ENCODE results near the gene RNF133. TPM values are rescaled to one million over a fixed set of nuclear protein-coding genes. Genes with fewer than 3 reads are reported as not detected.

RNF133 gene
- total RNA-seq, 1 experiment from 2014 or later, result 0.20 TPM

DNA sequence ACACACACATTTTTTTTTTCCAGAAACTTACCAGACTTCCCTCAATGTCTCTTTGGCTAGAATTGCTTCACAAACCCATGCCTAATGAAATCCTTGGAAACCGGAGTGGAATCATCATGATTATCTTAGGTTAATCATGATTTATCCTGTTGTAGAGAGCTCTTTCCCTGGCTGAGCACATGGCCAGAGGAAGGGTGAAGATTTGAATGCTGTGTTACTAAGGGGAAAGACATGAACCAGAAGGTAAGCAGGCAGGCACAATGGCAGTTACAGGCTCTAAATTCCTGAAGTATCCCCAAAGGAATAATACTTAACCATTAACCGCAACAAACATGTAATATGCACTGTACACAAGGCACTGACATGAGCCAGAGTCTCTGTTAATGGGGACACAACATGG lies 7.9 kb upstream of the RNF133 start:
- Histone ChIP-seq H3K36me3 (ENCODE audit: control insufficient read depth in 1 of 2, insufficient read depth in 2 of 2, low read length in 2 of 2) (no peaks in the 10 kb centered on the region), H2AFZ (ENCODE audit: low read depth, low read length, poor library complexity, severe bottlenecking) (no peak overlapping the region), H3K4me1 (ENCODE audit: control insufficient read depth in 1 of 2, insufficient read depth in 2 of 2, low read length in 2 of 2) (no peaks in the 10 kb centered on the region), H3K9me3 (ENCODE audit: control insufficient read depth in 1 of 2, insufficient read depth in 1 of 2, low read depth in 1 of 2, low read length in 2 of 2) (no peaks in the 10 kb centered on the region), H3K4me2 (ENCODE audit: low read length) (no peak overlapping the region), H3K9me2 (ENCODE audit: insufficient read depth) (no peaks in the 10 kb centered on the region), H4K20me1 (ENCODE audit: insufficient read depth) (no peaks in the 10 kb centered on the region), H3K27ac (ENCODE audit: low read depth, low read length) (no peak overlapping the region), H3K27me3 (ENCODE audit: insufficient read depth, low read length) (no peaks in the 10 kb centered on the region), H3K4me3 (replicated peaks in 1 of 2; ENCODE audit: low read depth in 1 of 2, low read length in 2 of 2) (no peak overlapping the region), H3K79me2 (ENCODE audit: insufficient read depth, low read length) (no peaks in the 10 kb centered on the region), H3K9ac (ENCODE audit: low read length) (no peak overlapping the region)
- ATAC-seq (no peak), DNase-seq (ENCODE audit: low read depth, low spot score) (no peak)
- TF ChIP-seq CBX3 (IDR thresholded peaks at IDR 0.05; ENCODE audit: low read depth) (no peak), ZNF274 (IDR thresholded peaks at IDR 0.05; ENCODE audit: low read depth, low read length) (no peak), JUND (IDR thresholded peaks at IDR 0.05) (no peak), POLR2A (IDR thresholded peaks at IDR 0.05; ENCODE audit: borderline replicate concordance, extremely low read depth, insufficient read depth, insufficient read length) (no peak), SP1 (IDR thresholded peaks at IDR 0.05; ENCODE audit: low read depth) (no peak), ZFX (IDR thresholded peaks at IDR 0.05) (no peak)
- TF ChIP-seq, protein P1, sequence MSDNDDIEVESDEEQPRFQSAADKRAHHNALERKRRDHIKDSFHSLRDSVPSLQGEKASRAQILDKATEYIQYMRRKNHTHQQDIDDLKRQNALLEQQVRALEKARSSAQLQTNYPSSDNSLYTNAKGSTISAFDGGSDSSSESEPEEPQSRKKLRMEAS (IDR thresholded peaks at IDR 0.05), result no peak
- CTCF ChIA-PET, result no interaction called here
- no TSS peak for BruUV-seq (replicated peaks)
- RAD21 ChIA-PET (ENCODE audit: low non-redundant PET in 1 of 2, low total read pairs in 2 of 2, uncharacterized antibody in 2 of 2, unreplicated experiment in 2 of 2), result no interaction called here
- intact Hi-C loops (cut with micrococcal nuclease), result no loop called here
- POLR2A ChIA-PET, result no interaction called here

DNA sequence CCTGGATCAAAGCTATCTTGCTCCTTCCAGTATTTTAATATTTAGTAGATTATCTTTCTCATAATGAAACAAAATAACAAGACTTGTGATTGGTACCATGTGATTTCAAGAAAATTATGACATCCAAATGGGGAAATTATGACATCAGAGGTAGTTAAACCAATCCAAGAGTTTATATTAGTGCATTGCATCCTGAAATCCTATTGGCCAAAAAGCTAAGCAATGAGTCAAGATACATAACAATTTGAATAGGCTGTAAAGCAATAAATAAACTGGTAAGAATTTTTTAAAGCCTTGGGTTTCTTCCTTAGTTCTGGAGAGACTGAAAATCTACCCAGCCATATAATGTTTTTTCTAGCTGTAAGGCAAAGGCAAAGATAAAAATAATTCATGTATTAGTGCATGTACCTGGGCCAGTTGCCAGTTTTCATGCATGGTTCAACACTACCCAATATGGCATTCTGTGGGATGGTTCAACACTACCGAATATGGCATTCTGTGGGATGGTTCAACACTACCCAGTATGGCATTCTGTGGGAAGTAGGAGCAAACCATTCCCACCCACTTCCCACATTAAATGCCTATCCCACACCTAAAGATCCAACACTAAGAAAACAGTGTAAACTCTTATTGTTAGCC lies 4.1 kb upstream of the RNF133 start, which contains the start of gene RNF148:
Gene RNF148 (minus strand): TSS at position 51 of the 639 bp plus-strand sequence. CDS start 172 bp downstream, outside the sequence.
- CTCF ChIA-PET, result no interaction called here
- RAD21 ChIA-PET (ENCODE audit: low non-redundant PET in 1 of 2, low total read pairs in 2 of 2, uncharacterized antibody in 2 of 2, unreplicated experiment in 2 of 2), result no interaction called here
- no TSS peak for BruUV-seq (replicated peaks)
- H3K4me3 ChIP-seq (replicated peaks in 1 of 2; ENCODE audit: low read depth in 1 of 2, low read length in 2 of 2), result no peak within 1 kb of the TSS
- H4K20me1 ChIP-seq (ENCODE audit: insufficient read depth), result no peaks in the 10 kb centered on the region
- no peak within 1 kb of the TSS for H3K27ac ChIP-seq (ENCODE audit: low read depth, low read length)
- intact Hi-C loops (cut with micrococcal nuclease), result no loop called here
- H3K9me2 ChIP-seq (ENCODE audit: insufficient read depth), result no peaks in the 10 kb centered on the region
- POLR2A ChIA-PET, result no interaction called here
- no peaks in the 10 kb centered on the region for H3K4me1 ChIP-seq (ENCODE audit: control insufficient read depth in 1 of 2, insufficient read depth in 2 of 2, low read length in 2 of 2)
- no peak within 1 kb of the TSS for H3K9ac ChIP-seq (ENCODE audit: low read length)
- H2AFZ ChIP-seq (ENCODE audit: low read depth, low read length, poor library complexity, severe bottlenecking), result no peak within 1 kb of the TSS
- H3K36me3 ChIP-seq (ENCODE audit: control insufficient read depth in 1 of 2, insufficient read depth in 2 of 2, low read length in 2 of 2), result no peaks in the 10 kb centered on the region
- H3K27me3 ChIP-seq (ENCODE audit: insufficient read depth, low read length), result no peaks in the 10 kb centered on the region
- no peaks in the 10 kb centered on the region for H3K79me2 ChIP-seq (ENCODE audit: insufficient read depth, low read length)
- ATAC-seq (no peak), DNase-seq (ENCODE audit: low read depth, low spot score) (no peak)
- H3K4me2 ChIP-seq (ENCODE audit: low read length), result no peak within 1 kb of the TSS
- no peaks in the 10 kb centered on the region for H3K9me3 ChIP-seq (ENCODE audit: control insufficient read depth in 1 of 2, insufficient read depth in 1 of 2, low read depth in 1 of 2, low read length in 2 of 2)
- TF ChIP-seq, protein P2, sequence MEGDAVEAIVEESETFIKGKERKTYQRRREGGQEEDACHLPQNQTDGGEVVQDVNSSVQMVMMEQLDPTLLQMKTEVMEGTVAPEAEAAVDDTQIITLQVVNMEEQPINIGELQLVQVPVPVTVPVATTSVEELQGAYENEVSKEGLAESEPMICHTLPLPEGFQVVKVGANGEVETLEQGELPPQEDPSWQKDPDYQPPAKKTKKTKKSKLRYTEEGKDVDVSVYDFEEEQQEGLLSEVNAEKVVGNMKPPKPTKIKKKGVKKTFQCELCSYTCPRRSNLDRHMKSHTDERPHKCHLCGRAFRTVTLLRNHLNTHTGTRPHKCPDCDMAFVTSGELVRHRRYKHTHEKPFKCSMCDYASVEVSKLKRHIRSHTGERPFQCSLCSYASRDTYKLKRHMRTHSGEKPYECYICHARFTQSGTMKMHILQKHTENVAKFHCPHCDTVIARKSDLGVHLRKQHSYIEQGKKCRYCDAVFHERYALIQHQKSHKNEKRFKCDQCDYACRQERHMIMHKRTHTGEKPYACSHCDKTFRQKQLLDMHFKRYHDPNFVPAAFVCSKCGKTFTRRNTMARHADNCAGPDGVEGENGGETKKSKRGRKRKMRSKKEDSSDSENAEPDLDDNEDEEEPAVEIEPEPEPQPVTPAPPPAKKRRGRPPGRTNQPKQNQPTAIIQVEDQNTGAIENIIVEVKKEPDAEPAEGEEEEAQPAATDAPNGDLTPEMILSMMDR (IDR thresholded peaks at IDR 0.05 in 2 of 3, conservative IDR thresholded peaks at IDR 0.05 in 1 of 3; ENCODE audit: borderline replicate concordance in 1 of 3, insufficient read depth in 1 of 3, low read depth in 2 of 3, low read length in 2 of 3), result no peak
- no peak for TF ChIP-seq ZFX (IDR thresholded peaks at IDR 0.05)
- TF ChIP-seq SIN3A (IDR thresholded peaks at IDR 0.05; ENCODE audit: low read depth), result no peak
- no peak for TF ChIP-seq POLR2AphosphoS5 (IDR thresholded peaks at IDR 0.05; ENCODE audit: low read depth, low read length)
- no peak for TF ChIP-seq EZH2phosphoT487 (IDR thresholded peaks at IDR 0.05; ENCODE audit: borderline replicate concordance)
- TF ChIP-seq TCF7L2 (IDR thresholded peaks at IDR 0.05; ENCODE audit: borderline replicate concordance, extremely low read depth, insufficient read depth, insufficient read length), result no peak
- TF ChIP-seq, protein P1 (IDR thresholded peaks at IDR 0.05), result no peak
- TF ChIP-seq, protein P3, sequence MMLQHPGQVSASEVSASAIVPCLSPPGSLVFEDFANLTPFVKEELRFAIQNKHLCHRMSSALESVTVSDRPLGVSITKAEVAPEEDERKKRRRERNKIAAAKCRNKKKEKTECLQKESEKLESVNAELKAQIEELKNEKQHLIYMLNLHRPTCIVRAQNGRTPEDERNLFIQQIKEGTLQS (IDR thresholded peaks at IDR 0.05), result no peak
- no peak for TF ChIP-seq JUND (IDR thresholded peaks at IDR 0.05)
- TF ChIP-seq, protein P4, sequence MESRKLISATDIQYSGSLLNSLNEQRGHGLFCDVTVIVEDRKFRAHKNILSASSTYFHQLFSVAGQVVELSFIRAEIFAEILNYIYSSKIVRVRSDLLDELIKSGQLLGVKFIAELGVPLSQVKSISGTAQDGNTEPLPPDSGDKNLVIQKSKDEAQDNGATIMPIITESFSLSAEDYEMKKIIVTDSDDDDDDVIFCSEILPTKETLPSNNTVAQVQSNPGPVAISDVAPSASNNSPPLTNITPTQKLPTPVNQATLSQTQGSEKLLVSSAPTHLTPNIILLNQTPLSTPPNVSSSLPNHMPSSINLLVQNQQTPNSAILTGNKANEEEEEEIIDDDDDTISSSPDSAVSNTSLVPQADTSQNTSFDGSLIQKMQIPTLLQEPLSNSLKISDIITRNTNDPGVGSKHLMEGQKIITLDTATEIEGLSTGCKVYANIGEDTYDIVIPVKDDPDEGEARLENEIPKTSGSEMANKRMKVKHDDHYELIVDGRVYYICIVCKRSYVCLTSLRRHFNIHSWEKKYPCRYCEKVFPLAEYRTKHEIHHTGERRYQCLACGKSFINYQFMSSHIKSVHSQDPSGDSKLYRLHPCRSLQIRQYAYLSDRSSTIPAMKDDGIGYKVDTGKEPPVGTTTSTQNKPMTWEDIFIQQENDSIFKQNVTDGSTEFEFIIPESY (IDR thresholded peaks at IDR 0.05; ENCODE audit: extremely low read depth, insufficient replicate concordance, low read length), result no peak
- no peak for TF ChIP-seq CBX3 (IDR thresholded peaks at IDR 0.05; ENCODE audit: low read depth)
- no peak for TF ChIP-seq EGR1 (IDR thresholded peaks at IDR 0.05; ENCODE audit: low read depth)
- no peak for TF ChIP-seq YY1 (IDR thresholded peaks at IDR 0.05; ENCODE audit: extremely low read depth, insufficient replicate concordance, low read depth, low read length)
- no peak for TF ChIP-seq CEBPB (IDR thresholded peaks at IDR 0.05; ENCODE audit: low read depth)

All from HCT116 (cell line).